Prostate gland (tissue), 2 donors: ENCODE measurements around the gene IFNAR1.

Source experiments
- CTCF ChIP-seq, 4 experiments: fragments of 200-600 bp in 2 of 4; fragments of 450-650 bp in 2 of 4; sonication (generic) in 2 of 4; IDR thresholded peaks; 1 replicate in 3 of 4; 2 replicates in 1 of 4; pipeline ENCODE4 v1.5.1; 2016 to 2019; ENCODE audit warnings: antibody characterized with exemption in 4 of 4, mild to moderate bottlenecking in 2 of 4, moderate library complexity in 2 of 4
- POLR2A ChIP-seq: fragments of 450-650 bp; IDR thresholded peaks from one replicate; pipeline ENCODE4 v1.6.1; 2016; ENCODE audit warnings: antibody characterized with exemption, mild to moderate bottlenecking

GRCh38 chr21:33281096-33281652, 43.6 kb upstream of the IFNAR1 start:
- no peak for TF ChIP-seq POLR2A
- TF ChIP-seq CTCF (IDR thresholded peaks at IDR 0.05) = no peak
